ENCODE results near the gene APP.
A peak's percentile ranks its signal among the peaks of the same experiment; 100 is the strongest.

The APP gene

DNA sequence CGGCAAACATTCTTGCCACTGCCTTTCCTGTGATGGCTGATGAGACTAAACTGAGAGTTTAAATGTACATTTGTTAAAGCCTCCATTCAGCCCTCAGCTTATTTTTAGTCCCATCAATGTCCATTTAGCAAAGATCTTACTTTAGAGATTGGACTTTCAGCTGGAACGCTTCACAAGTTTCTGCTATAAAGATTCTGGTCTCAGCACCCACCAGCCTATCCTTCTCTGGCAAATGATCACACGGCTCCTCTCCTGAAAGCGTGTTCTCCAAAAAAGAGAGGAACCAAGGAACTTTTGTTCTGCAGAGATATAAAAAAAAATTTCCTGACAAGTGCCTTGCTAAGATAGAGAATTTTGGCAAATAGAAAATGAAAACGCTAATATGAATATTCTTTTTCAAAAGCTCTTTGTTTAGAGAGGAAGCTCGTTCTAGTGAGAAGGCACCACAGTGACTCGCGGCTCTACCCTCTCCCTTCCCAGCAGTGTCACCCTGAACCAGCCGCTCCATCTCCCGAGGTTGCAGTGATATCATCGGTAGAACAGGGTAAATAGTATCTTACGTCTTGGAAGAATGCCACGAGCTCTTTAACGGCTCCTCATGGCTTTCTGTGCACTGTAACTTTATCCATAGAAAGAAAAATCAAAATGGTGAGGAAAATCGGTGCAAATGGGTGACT, 200.2 kb downstream of the APP start:
- DNase-seq, result no peak

GRCh38 chr21:25967901-25968438, 202.6 kb downstream of the APP start:
- no peak for DNase-seq

GRCh38 chr21:25967181-25967900, 203.2 kb downstream of the APP start:
- DNase-seq, result no peak

- DNase-seq, result no peak
Observed at GRCh38 chr21:25965951-25966707, 204.4 kb downstream of the APP start.

GRCh38 chr21:25964926-25965325, 205.6 kb downstream of the APP start:
- DNase-seq, result no peak

DNA sequence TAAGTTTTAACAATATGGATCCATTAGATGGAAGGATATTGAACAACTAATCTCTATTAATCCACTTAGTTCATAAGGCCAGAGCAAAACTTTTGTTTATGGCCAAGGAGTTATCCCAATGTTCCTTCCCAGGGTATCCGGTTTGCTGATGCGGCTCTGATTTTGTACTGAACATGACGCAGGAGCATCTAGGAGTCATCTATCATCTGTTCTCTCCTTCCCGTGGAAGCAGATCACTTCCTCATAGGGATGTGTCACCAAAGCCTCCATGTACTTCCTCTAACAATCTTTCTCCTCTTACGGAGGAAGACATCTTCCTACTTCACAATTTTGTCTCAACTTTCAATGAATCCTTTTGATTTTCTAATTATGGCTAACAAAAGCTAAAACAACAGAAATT, 206.6 kb downstream of the APP start:
- no peak for DNase-seq

DNA sequence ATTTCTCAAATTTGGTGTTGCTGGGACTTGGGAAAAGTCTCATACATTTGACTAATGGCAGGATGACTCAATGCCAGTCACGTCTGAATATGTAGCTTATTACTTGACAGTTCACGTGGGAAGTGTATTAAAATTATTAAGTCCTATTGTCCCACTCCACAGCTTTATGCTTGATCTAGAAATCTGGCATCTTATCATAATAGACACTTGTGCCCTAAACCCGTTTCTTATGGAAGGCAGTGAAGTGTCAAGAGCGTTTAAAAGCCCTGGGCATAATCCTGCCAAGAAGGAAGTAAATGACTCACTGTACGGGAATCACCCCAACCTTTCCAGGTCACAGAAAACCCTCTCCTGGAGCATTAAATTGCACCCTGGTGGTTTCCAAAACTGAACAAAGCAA, 207.4 kb downstream of the APP start:
- DNase-seq, result peak in 1 of 2 experiments; percentile 20

DNA sequence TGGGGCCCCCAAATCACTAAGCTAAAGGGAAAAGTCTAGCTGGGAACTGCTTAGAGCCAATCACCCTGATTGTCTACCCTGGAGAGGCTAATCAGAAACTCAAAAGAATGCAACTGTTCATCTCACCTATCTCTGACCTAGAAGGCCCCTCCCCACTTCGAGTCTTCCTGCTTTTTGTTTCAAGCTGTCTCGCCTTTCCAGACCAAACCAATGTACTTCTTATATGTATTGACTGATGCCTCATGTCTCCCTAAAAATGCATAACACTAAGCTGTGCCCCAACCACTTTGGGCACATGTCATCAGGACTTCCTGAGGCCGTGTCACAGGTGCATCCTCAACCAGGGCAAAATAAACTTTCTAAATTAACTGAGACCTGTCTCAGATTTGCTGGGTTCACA, 209.5 kb downstream of the APP start:
- no peak for DNase-seq

GRCh38 chr21:25960402-25960801, 210.2 kb downstream of the APP start:
- peak in 1 of 2 experiments; percentile 10 for DNase-seq

GRCh38 chr21:25959799-25960198, 210.8 kb downstream of the APP start:
- DNase-seq, result no peak

DNA sequence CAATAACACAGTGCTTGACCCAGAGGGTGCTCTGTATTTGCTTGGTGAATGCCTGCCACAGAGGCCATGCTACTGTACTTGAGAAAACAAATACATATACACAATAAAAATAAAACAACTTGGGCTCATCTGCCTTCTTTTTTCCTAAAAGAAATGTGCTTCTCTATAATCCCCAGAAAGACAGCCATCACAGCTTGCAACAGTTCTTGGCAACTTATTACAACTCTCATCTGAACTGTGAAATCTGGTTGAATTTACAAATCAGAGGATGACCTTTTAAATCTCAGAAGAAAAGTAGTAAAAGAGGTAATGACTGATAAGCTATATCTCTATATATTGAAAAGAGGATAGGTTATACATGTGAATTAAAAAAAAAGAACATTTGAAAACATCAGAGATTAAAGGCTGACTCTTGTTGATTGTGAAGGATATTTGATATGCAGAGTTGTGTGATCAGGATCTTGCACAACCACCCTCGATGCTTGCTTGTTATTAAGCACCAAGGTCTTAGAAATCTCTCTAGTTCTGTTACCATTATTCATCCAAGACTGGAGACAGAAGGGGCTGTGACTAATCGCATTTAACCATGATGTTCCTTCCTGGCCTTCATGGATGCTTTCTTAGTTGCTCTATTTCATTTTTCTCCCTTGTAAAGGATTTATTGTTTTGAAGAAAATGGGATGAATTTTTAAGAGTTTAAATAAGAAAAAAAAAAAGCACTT, 213.4 kb downstream of the APP start:
- DNase-seq, result no peak

GRCh38 chr21:25955646-25956045, 214.9 kb downstream of the APP start:
- DNase-seq, result no peak

DNA sequence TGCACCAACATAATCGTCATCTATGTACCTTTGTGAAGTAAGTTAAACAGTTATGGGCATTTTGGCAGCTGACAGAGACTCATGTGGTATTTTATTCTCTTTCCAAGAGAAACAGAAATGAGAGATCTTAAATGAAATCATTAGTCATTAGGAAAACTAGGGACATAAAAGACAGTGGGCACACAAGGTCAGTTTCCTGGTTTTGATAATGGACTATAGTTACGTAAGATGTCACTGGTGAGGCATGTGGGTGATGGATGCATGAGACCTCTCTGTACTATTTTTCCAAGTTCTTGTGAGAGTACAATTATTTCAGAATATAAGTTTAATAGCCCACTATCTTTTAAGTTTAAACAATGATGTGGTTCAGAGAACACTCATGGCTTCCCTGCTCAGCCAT, 216.9 kb downstream of the APP start:
- no peak for DNase-seq

- DNase-seq, result no peak
Observed at GRCh38 chr21:25953196-25953595, 217.4 kb downstream of the APP start.

- DNase-seq, result no peak
Observed at GRCh38 chr21:25952306-25952705, 218.3 kb downstream of the APP start.

DNA sequence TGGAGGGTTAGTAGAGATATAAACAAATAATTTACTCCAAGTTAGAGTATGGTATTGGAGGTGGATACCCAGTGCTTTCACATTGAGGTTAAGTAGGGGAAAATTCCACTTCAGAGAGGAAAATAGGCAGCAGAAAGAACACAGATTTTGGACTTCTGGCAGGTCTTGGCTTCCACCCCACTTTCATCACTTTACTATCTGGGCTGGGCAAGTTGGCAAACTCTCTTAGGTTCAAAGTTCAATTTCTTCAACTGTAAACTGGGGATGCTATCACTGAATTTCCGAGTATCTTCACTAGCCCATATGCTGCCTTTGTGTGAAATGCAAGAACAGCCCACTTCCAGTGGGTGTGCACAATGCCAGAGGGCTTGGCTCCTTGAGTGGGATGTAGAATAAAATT, 220.9 kb downstream of the APP start:
- no peak for DNase-seq

GRCh38 chr21:25944672-25945213, 225.8 kb downstream of the APP start:
- DNase-seq, result no peak

GRCh38 chr21:25944082-25944481, 226.5 kb downstream of the APP start:
- no peak for DNase-seq

GRCh38 chr21:25942135-25942534, 228.4 kb downstream of the APP start:
- no peak for DNase-seq

GRCh38 chr21:25939396-25939761, 231.2 kb downstream of the APP start:
- no peak for DNase-seq

GRCh38 chr21:25938658-25939395, 231.7 kb downstream of the APP start:
- no peak for DNase-seq

DNA sequence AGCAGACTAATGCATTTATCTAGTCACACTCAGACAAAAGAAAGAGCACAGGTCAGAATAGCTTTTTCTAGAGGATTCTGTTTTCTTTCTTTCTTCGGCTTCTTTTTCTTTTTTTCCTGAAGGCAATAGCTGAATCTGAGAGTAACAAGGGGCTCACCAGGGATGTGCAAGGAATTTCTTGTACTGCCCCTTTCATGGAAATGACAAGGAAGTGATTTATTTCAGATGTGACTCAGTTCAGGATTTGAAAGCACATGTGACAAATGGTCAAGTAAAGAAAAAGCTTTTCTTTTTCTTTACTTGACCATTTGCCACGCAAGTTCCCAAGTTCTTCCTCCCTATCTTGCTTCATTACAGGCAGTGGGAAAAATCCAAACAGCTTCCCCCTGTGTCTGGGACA, 233.8 kb downstream of the APP start:
- DNase-seq, result no peak

All from NCI-H524 (cell line).